HG03432 (cell line): ENCODE measurements around the gene S100B.

Experiments used
- ATAC-seq: cut with Tn5 transposase; IDR thresholded peaks from one replicate; pipeline ENCODE4 v1.9.1; 2021; ENCODE audit warnings: mild to moderate bottlenecking, moderate library complexity; ENCODE audit not compliant: unreplicated experiment

Gene S100B

GRCh38 chr21:46628868-46629267 lies 24.0 kb upstream of the S100B start:
- no peak for ATAC-seq

- no peak for ATAC-seq
Measured at GRCh38 chr21:46627726-46628125, 22.8 kb upstream of the S100B start.

GRCh38 chr21:46626975-46627501 lies 22.2 kb upstream of the S100B start:
- ATAC-seq: no peak

GRCh38 chr21:46626536-46626935 lies 21.7 kb upstream of the S100B start:
- no peak for ATAC-seq

GRCh38 chr21:46625759-46626158 lies 20.9 kb upstream of the S100B start:
- ATAC-seq: no peak

- no peak for ATAC-seq
Measured at GRCh38 chr21:46624050-46624449, 19.2 kb upstream of the S100B start.

GRCh38 chr21:46622226-46622625 lies 17.3 kb upstream of the S100B start:
- ATAC-seq: no peak

- no peak for ATAC-seq
Measured at GRCh38 chr21:46621457-46622182, 16.7 kb upstream of the S100B start.

GRCh38 chr21:46620846-46621245 lies 16.0 kb upstream of the S100B start:
- no peak for ATAC-seq

- ATAC-seq: no peak
Measured at GRCh38 chr21:46619846-46620245, 15.0 kb upstream of the S100B start.

- ATAC-seq: no peak
Measured at GRCh38 chr21:46618738-46619379, 14.0 kb upstream of the S100B start.

GRCh38 chr21:46617267-46618051 lies 12.6 kb upstream of the S100B start:
- no peak for ATAC-seq

GRCh38 chr21:46616656-46617055 lies 11.8 kb upstream of the S100B start:
- ATAC-seq: no peak

- ATAC-seq: no peak
Measured at GRCh38 chr21:46616050-46616449, 11.2 kb upstream of the S100B start.

- no peak for ATAC-seq
Measured at GRCh38 chr21:46613391-46613790, 8.5 kb upstream of the S100B start.

GRCh38 chr21:46610018-46610701 lies 5.3 kb upstream of the S100B start:
- no peak for ATAC-seq

- ATAC-seq: no peak
Measured at GRCh38 chr21:46608672-46609111, 3.8 kb upstream of the S100B start.

- no peak for ATAC-seq
Measured at GRCh38 chr21:46607636-46608035, 2.8 kb upstream of the S100B start.

GRCh38 chr21:46606427-46606813 lies 1.5 kb upstream of the S100B start:
- no peak for ATAC-seq

- peak; percentile 61 for ATAC-seq
Measured at GRCh38 chr21:46605767-46606426, 1.0 kb upstream of the S100B start.
